GM23248 (cell line): ENCODE measurements around the gene TMEM106A.
"Not testable (repeated sequence)": the region's sequence is repeated elsewhere in the genome, so short reads cannot be mapped to it uniquely, and the experiment has no call there.

Source experiments
- EZH2 ChIP-seq: fragments of 200-600 bp; sonication (generic); IDR thresholded peaks from 2 replicates; pipeline ENCODE4 v1.6.1; 2018; ENCODE audit warnings: antibody characterized with exemption, mild to moderate bottlenecking; ENCODE audit not compliant: insufficient read depth, poor library complexity, severe bottlenecking
- EZH2phosphoT487 ChIP-seq: fragments of 200-600 bp; sonication (generic); IDR thresholded peaks from 2 replicates; pipeline ENCODE4 v1.6.1; 2018; ENCODE audit warnings: antibody characterized with exemption, moderate library complexity, mild to moderate bottlenecking, low read depth; ENCODE audit not compliant: insufficient read depth

- TF ChIP-seq EZH2, EZH2phosphoT487: not testable (repeated sequence)
Observed at GRCh38 chr17:43165971-43166370, 45.7 kb upstream of the TMEM106A start.
